GM12864 (cell line): ENCODE data around the gene REX1BD.

Experiments used
- DNase-seq: peaks from one replicate; pipeline ENCODE4 v3.0.0-alpha.2; 2011; ENCODE audit warnings: low read depth
- H3K4me3 ChIP-seq: 2 replicates; pipeline ENCODE4 v1.5.1; 2011; ENCODE audit warnings: mild to moderate bottlenecking, low read depth, low read length, control low read depth
- CTCF ChIP-seq: IDR thresholded peaks from 2 replicates; pipeline ENCODE4 v1.5.1; 2011; ENCODE audit warnings: low read depth, mild to moderate bottlenecking, moderate library complexity, low read length, control low read depth, inconsistent platforms; ENCODE audit errors: missing control alignments

REX1BD gene

DNA sequence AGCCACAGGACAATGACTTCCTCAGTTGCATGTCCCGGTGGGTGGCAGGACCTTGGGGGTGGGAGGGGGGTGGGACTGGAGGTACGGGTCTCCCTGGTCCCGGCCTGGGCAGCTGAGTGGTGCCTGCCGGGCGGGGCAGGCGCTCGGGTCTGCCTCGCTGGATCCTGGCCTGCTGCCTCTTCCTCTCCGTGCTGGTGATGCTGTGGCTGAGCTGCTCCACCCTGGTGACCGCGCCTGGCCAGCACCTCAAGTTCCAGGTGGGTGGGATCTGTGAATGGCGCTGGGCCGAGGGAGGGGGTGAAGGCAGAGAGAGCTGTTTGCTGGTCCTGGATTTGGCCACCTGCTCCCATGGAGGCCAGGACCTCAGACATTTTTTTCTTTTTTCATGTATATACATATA, 29.6 kb downstream of the REX1BD start:
- H3K4me3 ChIP-seq: no peak overlapping the region
- no peak for DNase-seq
- TF ChIP-seq CTCF: no peak

DNA sequence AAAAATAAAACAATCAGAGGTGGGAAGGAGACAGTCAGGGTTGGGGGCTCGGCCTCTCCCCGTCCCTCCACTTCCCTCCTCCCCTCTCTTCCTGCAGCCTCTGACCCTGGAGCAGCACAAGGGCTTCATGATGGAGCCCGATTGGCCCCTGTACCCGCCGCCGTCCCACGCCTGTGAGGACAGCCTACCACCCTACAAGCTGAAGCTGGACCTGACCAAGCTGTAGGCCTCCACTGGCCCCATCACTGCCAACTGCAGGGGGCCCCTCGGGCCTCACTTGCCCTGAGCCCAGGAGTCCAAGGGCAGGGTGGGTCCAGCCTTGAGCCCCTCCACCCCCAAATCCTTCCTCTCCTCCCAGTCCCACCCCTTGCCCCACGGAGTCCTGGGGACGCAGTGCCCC, 31.7 kb downstream of the REX1BD start:
- no peak for DNase-seq
- no peak for TF ChIP-seq CTCF

DNA sequence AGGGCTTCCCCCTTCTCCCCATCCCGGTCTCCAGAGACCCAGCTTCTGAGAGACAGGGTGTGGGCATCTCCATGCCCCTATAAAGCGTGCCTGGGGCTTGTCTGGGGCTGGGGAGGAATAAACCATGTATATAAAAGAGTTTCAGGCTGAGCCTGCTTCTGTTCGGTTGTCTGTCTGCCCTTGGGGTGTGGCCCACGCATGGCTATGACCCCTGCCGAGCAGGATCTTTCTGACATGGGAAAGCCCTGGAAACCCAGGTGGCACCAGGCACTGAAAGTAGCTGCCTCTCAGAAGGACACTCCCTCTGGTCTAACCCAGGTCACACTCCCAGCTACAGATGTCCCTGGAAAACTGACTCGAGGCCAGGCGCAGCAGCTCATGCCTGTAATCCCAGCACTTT, 32.3 kb downstream of the REX1BD start:
- DNase-seq: no peak
- H3K4me3 ChIP-seq: no peak overlapping the region
- TF ChIP-seq CTCF: no peak

More for the DNA sequence above, 31.7 kb downstream of the REX1BD start:
- no peak overlapping the region for H3K4me3 ChIP-seq

- DNase-seq: no peak
- no peak for TF ChIP-seq CTCF
- H3K4me3 ChIP-seq: no peak overlapping the region
These were observed 38.3 kb downstream of the REX1BD start for GRCh38 chr19:18626906-18627305.

DNA sequence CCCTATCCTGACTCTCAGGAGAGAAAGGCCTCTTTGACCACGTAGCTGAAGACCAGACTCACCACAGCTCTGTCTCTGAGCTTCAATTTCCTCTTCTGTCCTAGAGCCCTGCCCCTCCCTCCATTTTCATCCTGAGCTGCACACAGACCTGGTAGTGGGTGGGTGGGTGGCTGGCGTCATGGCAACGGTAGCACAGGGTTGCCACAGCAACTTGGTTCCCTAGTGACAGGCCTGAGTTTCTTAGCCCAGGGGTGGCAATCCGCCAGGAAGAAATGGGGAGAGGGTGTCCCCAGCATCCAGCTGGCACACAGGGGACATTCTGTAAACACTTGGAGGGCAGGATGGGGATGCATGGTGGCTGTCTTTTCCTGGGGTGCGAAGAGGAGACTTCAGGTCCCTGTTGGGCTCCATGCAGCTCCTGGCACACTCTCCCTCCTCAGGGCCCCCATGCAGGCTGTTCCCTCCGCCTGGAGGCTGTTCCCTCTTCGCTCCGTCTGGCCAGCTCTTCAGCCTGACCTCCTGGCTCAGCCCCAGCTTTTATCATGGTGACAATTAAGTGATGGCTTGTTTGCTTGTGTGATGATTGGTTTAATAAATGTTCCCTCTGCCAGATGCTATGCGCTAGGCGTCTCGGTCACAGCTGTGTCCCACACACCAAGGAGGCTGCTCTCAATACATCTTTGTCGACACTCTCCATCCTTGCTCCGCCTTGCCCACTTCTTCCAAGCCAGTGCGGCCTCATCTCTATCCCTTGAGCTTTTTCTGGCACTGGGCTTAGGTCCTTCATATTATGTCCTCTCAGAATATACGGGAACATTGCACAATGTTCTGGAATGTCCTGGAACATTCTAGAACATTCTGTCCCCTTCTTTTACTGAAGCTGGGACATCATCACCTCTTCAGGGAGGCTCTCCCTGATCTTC, 40.8 kb downstream of the REX1BD start:
- DNase-seq: no peak
- TF ChIP-seq CTCF: no peak
- no peak overlapping the region for H3K4me3 ChIP-seq

GRCh38 chr19:18633321-18633720, 44.7 kb downstream of the REX1BD start:
- H3K4me3 ChIP-seq: no peak overlapping the region
- TF ChIP-seq CTCF: no peak
- DNase-seq: no peak
